HG03571 (cell line): ENCODE data around the gene LONP2.
A peak's percentile ranks its signal among the peaks of the same experiment; 100 is the strongest.

ENCODE experiments used
- ATAC-seq: cut with Tn5 transposase; IDR thresholded peaks from one replicate; pipeline ENCODE4 v1.9.1; 2021; ENCODE audit not compliant: unreplicated experiment

Gene LONP2

DNA sequence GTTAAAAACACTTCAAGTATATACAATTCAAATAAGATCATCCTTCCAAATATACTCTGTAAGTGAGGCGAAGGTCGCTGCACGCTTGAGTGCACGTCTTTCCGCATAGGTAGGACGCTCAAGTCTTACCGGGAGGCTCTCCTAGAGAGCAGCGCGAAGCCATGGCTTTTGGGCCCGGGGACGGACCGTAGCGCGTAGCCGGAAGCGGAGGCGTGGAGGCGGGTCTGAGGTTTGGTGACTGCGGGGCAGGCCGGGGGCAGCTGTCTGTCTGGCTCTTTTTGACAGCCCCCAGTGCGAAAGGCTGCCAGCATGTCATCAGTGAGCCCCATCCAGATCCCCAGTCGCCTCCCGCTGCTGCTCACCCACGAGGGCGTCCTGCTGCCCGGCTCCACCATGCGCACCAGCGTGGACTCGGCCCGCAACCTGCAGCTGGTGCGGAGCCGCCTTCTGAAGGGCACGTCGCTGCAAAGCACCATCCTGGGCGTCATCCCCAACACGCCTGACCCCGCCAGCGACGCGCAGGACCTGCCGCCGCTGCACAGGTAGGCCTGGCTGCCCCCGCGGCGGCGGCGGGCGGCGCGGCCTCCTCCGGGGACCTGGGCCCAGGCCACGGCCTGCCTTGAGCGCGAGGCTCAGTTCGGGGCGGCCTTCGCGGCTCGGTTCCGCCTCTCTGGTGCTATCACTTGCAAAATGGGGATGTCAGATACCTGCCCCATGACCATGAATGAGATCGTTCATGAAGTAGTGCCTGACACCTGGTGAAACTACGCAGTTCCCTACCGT, at the start of gene LONP2:
TSS of gene LONP2 (plus strand) at position 221 of the 783 bp plus-strand sequence. CDS start at position 310, 89 bp downstream.
- peak; percentile 93 for ATAC-seq

GRCh38 chr16:48194828-48195556, 49.1 kb upstream of the LONP2 start:
- ATAC-seq: no peak

DNA sequence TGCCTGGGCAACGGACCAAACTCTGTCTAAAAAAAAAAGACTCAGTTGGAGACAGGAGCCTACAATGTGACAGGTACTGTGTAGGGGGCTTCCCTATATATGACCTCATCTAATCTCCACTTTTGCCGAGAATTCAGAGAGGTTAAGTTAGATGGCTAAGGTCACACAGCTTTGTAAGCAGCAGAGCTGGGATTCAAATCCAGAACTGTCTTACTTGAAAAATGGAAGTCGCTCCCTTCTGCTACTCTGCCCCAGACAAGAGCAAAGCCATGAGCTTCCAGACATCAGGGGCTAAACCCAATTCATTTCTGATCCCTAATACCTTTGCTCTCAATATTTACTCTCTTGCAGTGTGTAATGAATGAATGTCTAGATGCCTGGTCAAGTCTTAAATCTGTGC, 46.8 kb upstream of the LONP2 start:
- ATAC-seq: no peak

GRCh38 chr16:48201515-48202201, 42.4 kb upstream of the LONP2 start:
- no peak for ATAC-seq

GRCh38 chr16:48203974-48204824, 39.9 kb upstream of the LONP2 start:
- ATAC-seq: no peak

GRCh38 chr16:48204825-48205151, 39.3 kb upstream of the LONP2 start:
- ATAC-seq: no peak

- no peak for ATAC-seq
Measured at GRCh38 chr16:48206594-48207242, 37.4 kb upstream of the LONP2 start.

DNA sequence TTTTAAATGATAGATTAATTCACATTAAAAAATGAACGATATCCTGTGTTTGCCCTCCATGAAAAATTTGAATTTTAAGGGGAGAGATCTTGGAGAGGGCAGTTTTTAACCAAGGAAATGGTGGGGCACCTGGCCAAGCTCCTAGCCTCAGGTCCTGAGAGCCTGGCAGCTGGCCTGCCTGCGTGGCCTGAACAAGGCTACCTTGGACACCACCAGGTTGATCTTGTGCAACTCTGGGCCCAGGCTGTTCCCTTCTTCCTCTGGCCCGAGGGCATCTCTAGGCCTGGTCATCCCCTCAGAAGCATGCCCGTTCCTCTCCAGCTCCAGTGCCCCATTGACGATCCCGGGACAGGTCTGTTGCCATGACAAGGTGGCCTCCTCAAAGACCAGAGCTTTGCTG, 33.4 kb upstream of the LONP2 start:
- ATAC-seq: no peak

DNA sequence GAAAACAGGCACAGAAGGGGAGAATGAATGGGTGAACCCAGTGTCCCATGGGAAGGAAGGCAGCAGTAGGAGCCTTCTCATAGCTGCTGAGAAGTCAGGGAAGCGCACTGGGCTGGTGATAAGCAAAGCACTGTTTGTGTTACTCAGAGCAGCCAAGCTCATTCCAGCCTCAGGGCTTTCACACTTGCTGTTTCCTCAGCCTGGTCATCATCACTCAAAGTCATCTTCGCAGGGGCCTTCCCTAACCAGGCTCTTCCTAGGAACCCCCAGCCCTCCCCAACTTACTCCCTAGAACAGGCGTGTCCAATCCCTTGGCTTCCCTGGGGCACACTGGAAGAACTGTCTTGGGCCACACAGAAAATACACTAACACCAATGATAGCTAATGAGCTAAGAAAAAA, 32.1 kb upstream of the LONP2 start:
- no peak for ATAC-seq

GRCh38 chr16:48215738-48216137, 28.4 kb upstream of the LONP2 start:
- ATAC-seq: no peak

DNA sequence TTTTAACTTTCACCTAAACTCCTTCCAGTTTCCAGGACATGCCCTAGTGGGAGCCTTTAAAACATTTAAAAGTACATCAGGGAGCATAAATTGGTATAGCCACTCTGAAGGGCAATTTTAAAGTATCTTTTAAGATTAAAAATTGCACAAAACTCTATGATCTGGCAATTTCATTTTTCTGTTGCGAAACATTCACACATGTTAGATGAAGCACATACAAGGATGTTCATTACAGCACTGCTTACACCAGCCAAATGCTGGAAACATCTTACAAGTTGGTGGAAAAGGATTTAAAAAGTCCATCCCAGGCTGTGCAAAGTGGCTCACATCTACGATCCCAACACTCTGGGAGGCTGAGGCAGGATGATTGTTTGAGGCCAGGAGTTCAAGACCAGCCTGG, 26.4 kb upstream of the LONP2 start:
- no peak for ATAC-seq

DNA sequence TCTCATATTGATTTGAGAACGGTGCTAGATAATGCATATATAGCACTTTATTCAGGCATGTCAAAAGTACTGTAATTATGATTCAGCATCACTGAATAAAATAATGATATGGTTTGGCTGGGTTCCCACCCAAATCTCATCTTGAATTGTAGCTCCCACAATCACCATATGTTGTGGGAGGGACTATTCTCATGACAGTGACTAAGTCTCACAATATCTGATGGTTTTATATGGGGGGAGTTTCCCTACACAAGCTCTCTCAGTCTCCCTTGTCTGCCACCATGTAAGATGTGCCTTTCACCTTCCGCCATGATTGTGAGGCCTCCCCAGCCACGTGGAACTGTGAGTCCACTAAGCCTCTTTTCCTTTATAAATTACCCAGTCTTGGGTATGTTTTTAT, 25.6 kb upstream of the LONP2 start:
- ATAC-seq: no peak

GRCh38 chr16:48220891-48221290, 23.2 kb upstream of the LONP2 start:
- ATAC-seq: no peak

GRCh38 chr16:48223490-48223889, 20.6 kb upstream of the LONP2 start:
- ATAC-seq: no peak

- ATAC-seq: no peak
Measured at GRCh38 chr16:48225456-48225855, 18.6 kb upstream of the LONP2 start.

- ATAC-seq: no peak
Measured at GRCh38 chr16:48231727-48232492, 12.2 kb upstream of the LONP2 start.

DNA sequence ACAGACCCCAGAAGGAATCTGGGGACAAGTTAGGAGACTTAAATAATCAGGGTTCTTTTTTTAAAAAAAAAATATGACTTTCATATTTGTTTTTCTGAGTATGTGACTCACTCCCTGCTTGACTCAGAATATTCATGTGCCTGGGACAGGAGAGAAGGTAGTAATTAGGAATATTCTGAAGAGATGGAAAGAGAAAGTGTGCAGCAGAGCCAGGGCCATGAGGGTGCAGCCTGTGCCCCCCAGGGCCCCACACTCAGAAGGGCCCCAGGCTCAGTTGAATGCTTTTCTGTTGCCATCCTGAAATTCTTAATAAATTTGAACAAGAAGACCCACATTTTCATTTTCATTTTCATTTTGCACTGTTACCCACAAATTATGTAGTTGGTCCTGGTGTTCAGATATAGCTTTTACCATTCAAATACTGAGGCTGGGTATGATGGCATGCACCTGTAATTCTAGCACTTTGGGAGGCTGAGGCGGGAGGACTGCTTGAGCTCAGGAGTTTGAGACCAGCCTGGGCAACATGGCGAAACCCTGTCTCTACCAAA, 11.5 kb upstream of the LONP2 start:
- no peak for ATAC-seq

GRCh38 chr16:48234630-48235029, 9.5 kb upstream of the LONP2 start:
- ATAC-seq: no peak

- no peak for ATAC-seq
Measured at GRCh38 chr16:48235058-48235555, 9.0 kb upstream of the LONP2 start.
